ENCODE measurements around the gene RASSF6. TPM values are rescaled to one million over a fixed set of nuclear protein-coding genes. Genes with fewer than 3 reads are reported as not detected.

RASSF6 gene
- total RNA-seq = 0.23 TPM

DNA sequence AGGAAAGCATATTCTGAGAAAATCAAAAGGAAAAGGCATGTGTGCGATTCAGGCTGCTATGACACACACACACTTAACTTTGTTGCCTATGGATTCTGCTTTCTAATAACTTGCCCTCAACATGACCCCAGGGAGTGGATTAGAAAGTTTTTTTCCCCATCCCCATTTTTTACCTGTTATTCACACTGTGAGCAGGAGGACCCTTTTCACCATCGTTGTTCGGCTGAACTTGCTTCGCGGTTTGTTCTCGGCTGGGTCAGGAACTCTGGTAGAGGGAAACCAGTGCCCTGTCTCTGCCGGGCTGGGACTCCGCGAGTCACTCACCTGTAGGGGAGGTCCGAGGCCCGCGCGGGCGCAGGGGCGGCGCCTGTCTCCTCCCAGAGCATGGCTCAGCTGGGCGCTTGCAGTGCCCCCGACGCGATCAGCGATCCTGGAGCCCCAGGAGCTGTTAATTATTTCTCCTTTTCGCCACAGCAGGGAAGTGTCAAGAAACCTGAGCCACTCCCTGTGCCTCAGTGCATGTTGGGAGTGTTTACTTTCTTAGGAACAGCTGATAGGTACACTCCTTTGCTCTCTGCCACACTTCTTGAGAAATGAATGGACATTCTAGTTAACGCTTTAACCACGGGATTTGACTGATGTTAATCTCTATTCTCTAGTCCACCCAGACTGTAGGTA is at the start of gene RASSF6:
Gene RASSF6, minus strand, starts transcription at position 322 of the 678 bp plus-strand sequence. CDS start 8,641 bp downstream, outside the sequence.

Small RNAs within 50 kb of the gene (small RNA-seq; reads per million reads assigned to genes)
- not detected for gene AC074250.1

Other genes starting within 250 kb of the RASSF6 start
- gene ALB, start 216.1 kb downstream of the RASSF6 start, total RNA-seq = 0.46 TPM
- gene AFP, start 184.2 kb downstream of the RASSF6 start, total RNA-seq = not detected
- not detected for gene AFM, start 138.7 kb downstream of the RASSF6 start, total RNA-seq
- gene CXCL8, start 120.1 kb upstream of the RASSF6 start, total RNA-seq = 0.23 TPM
- gene CXCL6, start 216.2 kb upstream of the RASSF6 start, total RNA-seq = 0.69 TPM
- 1.6 TPM for gene PF4V1, start 232.9 kb upstream of the RASSF6 start, total RNA-seq
- gene CXCL1, start 249.0 kb upstream of the RASSF6 start, total RNA-seq = 1.2 TPM